MCF 10A (cell line): ENCODE data around the gene PTPN23. TPM values are rescaled to one million over a fixed set of nuclear protein-coding genes. Genes with fewer than 3 reads are reported as not detected.

ENCODE experiments used
- BruUV-seq: library from RNA; stranded (reverse); fragments of 400-500 nt; replicated peaks from 2 replicates; lab custom pipeline; 2021; lab: Mats Ljungman, UMichigan
- CTCF ChIA-PET: fragments of 300-600 bp; sonication (Branson Sonifier 250); formaldehyde crosslinking; extraction: SDS; loops from one replicate; lab custom pipeline; 2021; ENCODE audit warnings: antibody characterized with exemption, inconsistent platforms; lab: Yijun Ruan, JAX
- POLR2A ChIA-PET: fragments of 300-600, 350-650 bp; sonication (Branson Sonifier 250); formaldehyde crosslinking; extraction: SDS; loops from one replicate; lab custom pipeline; 2020; ENCODE audit warnings: antibody characterized with exemption, inconsistent platforms; lab: Yijun Ruan, JAX
- DNase-seq: peaks from one replicate; pipeline ENCODE4 v3.0.0-alpha.2; 2018; ENCODE audit not compliant: unreplicated experiment
- H3K27ac Mint-ChIP-seq: one replicate; pipeline ENCODE4 v1.8.0; 2022; ENCODE audit warnings: mild to moderate bottlenecking, low read depth, mixed read lengths; ENCODE audit not compliant: unreplicated experiment
- H3K27me3 Mint-ChIP-seq: one replicate; pipeline ENCODE4 v1.8.0; 2022; ENCODE audit warnings: mixed read lengths; ENCODE audit not compliant: insufficient read depth, unreplicated experiment
- H3K36me3 Mint-ChIP-seq: one replicate; pipeline ENCODE4 v1.8.0; 2022; ENCODE audit warnings: mild to moderate bottlenecking, moderate library complexity, mixed read lengths; ENCODE audit not compliant: insufficient read depth, unreplicated experiment
- H3K4me1 Mint-ChIP-seq: one replicate; pipeline ENCODE4 v1.8.0; 2022; ENCODE audit warnings: mixed read lengths; ENCODE audit not compliant: insufficient read depth, unreplicated experiment
- H3K4me3 Mint-ChIP-seq: one replicate; pipeline ENCODE4 v1.8.0; 2022; ENCODE audit warnings: mild to moderate bottlenecking, moderate library complexity, mixed read lengths; ENCODE audit not compliant: unreplicated experiment
- H3K9me3 Mint-ChIP-seq: one replicate; pipeline ENCODE4 v1.8.0; 2022; ENCODE audit warnings: mixed read lengths; ENCODE audit not compliant: unreplicated experiment
- CTCF ChIP-seq: fragments of 200-600 bp; IDR thresholded peaks from one replicate; pipeline ENCODE4 v1.8.0; 2022; ENCODE audit warnings: antibody characterized with exemption, mild to moderate bottlenecking; ENCODE audit not compliant: unreplicated experiment
- intact Hi-C: fragments of 100-400 bp; cut with micrococcal nuclease; formaldehyde crosslinking; loops from 2 replicates; pipeline ENCODE4 v1.14.1; 2022
- total RNA-seq: library from RNA; stranded (reverse); gene quantifications from 2 replicates; pipeline ENCODE4 v1.2.3, GENCODE V29; 2022

Gene PTPN23
- total RNA-seq, 1 experiment from 2014 or later, result 44.5 TPM

GRCh38 chr3:47411696-47412452 lies 31.1 kb downstream of the PTPN23 start:
- H3K27me3 Mint-ChIP-seq, result no peaks in the 10 kb centered on the region
- H3K9me3 Mint-ChIP-seq, result no peaks in the 10 kb centered on the region
- TF ChIP-seq CTCF, result no peak
- H3K36me3 Mint-ChIP-seq, result peaks cover 72% of the 10 kb centered on the region
- no peak for DNase-seq
- POLR2A ChIA-PET, result interaction anchor here (0.6 to 1.7 kb wide), 3 partner anchors 11 to 71 kb away, joined by 3 to 4 read pairs (median 3); no protein-coding TSS in a partner anchor
- no peak overlapping the region for H3K4me3 Mint-ChIP-seq
- CTCF ChIA-PET, result interaction anchor here (0.5 to 1.0 kb wide), 3 partner anchors 9 to 1153 kb away, joined by 3 read pairs; partner anchors contain the start of gene SCAP
- no peak overlapping the region for H3K27ac Mint-ChIP-seq
- intact Hi-C loops, result no loop called here
- H3K4me1 Mint-ChIP-seq, result peaks cover 1% of the 10 kb centered on the region
- no TSS peak for BruUV-seq

GRCh38 chr3:47412453-47412756 lies 31.6 kb downstream of the PTPN23 start:
- BruUV-seq, result no TSS peak
- ChIA-PET CTCF (interaction anchor here (0.5 to 1.0 kb wide), 4 partner anchors 8 to 1152 kb away, joined by 3 read pairs; partner anchors contain the start of gene SCAP), POLR2A (interaction anchor here (0.6 to 1.7 kb wide), 2 partner anchors 11 to 12 kb away, joined by 3 to 4 read pairs; no protein-coding TSS in a partner anchor)
- H3K9me3 Mint-ChIP-seq, result no peaks in the 10 kb centered on the region
- intact Hi-C loops, result no loop called here
- H3K27ac Mint-ChIP-seq, result no peak overlapping the region
- no peaks in the 10 kb centered on the region for H3K27me3 Mint-ChIP-seq
- H3K4me3 Mint-ChIP-seq, result no peak overlapping the region
- TF ChIP-seq CTCF, result no peak
- DNase-seq, result no peak
- H3K36me3 Mint-ChIP-seq, result peaks cover 73% of the 10 kb centered on the region
- H3K4me1 Mint-ChIP-seq, result no peaks in the 10 kb centered on the region

DNA sequence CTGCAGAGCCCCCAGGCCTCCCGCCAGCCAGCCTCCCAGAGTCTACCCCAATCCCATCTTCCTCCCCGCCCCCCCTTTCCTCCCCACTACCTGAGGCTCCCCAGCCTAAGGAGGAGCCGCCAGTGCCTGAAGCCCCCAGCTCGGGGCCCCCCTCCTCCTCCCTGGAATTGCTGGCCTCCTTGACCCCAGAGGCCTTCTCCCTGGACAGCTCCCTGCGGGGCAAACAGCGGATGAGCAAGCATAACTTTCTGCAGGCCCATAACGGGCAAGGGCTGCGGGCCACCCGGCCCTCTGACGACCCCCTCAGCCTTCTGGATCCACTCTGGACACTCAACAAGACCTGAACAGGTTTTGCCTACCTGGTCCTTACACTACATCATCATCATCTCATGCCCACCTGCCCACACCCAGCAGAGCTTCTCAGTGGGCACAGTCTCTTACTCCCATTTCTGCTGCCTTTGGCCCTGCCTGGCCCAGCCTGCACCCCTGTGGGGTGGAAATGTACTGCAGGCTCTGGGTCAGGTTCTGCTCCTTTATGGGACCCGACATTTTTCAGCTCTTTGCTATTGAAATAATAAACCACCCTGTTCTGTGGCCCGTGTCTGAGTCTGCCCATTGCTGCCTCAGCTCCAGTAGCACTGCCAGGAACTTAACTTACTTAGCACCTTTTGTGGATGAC lies 32.2 kb downstream of the PTPN23 start:
- POLR2A ChIA-PET, result interaction anchor here (0.6 to 1.7 kb wide), 3 partner anchors 11 to 32 kb away, joined by 3 to 4 read pairs (median 4); partner anchors contain the start of gene PTPN23
- CTCF ChIA-PET, result interaction anchor here (0.6 to 1.0 kb wide), 4 partner anchors 8 to 63 kb away, joined by 3 to 6 read pairs (median 3); no protein-coding TSS in a partner anchor

More for the DNA sequence above, 32.2 kb downstream of the PTPN23 start:
- Mint-ChIP-seq H3K36me3 (peaks cover 68% of the 10 kb centered on the region), H3K9me3 (no peaks in the 10 kb centered on the region), H3K27me3 (no peaks in the 10 kb centered on the region), H3K27ac (no peak overlapping the region), H3K4me1 (no peaks in the 10 kb centered on the region), H3K4me3 (no peak overlapping the region)
- no peak for TF ChIP-seq CTCF
- BruUV-seq, result TSS peak; percentile 38
- DNase-seq, result no peak
- intact Hi-C loops, result no loop called here
